AG04449 (cell line): ENCODE data around the gene STAC2.

ENCODE experiments used
- CTCF ChIA-PET: fragments of 350-600 bp; formaldehyde crosslinking; extraction: SDS; loops from one replicate; lab custom pipeline; 2021; ENCODE audit warnings: antibody characterized with exemption; lab: Yijun Ruan, JAX
- POLR2A ChIA-PET: fragments of 400-600, 350-600 bp; formaldehyde crosslinking; extraction: SDS; loops from one replicate; lab custom pipeline; 2020; ENCODE audit warnings: antibody characterized with exemption, inconsistent platforms; lab: Yijun Ruan, JAX
- DNase-seq: peaks from one replicate; pipeline ENCODE4 v3.0.0-alpha.2; 2010; ENCODE audit warnings: low read depth, low spot score
- H3K4me3 ChIP-seq: 2 replicates; pipeline ENCODE4 v1.5.1; 2011; ENCODE audit warnings: low read depth, mild to moderate bottlenecking, control low read depth, low read length
- CTCF ChIP-seq: IDR thresholded peaks from one replicate; pipeline ENCODE4 v1.5.1; 2011; ENCODE audit warnings: mild to moderate bottlenecking, moderate library complexity, low read length, control low read depth, inconsistent platforms; ENCODE audit not compliant: insufficient read depth; ENCODE audit errors: missing control alignments

The STAC2 gene

GRCh38 chr17:39218906-39219305 lies 6.8 kb downstream of the STAC2 start:
- no peak overlapping the region for H3K4me3 ChIP-seq
- TF ChIP-seq CTCF, result no peak
- no peak for DNase-seq
- POLR2A ChIA-PET, result interaction anchor here (0.5 kb wide), 1 partner anchor 104 kb away, joined by 3 read pairs; no protein-coding TSS in a partner anchor
- CTCF ChIA-PET, result interaction anchor here (0.8 to 4.1 kb wide), 7 partner anchors 12 to 236 kb away, joined by 3 to 23 read pairs (median 6); no protein-coding TSS in a partner anchor

GRCh38 chr17:39217734-39218369 lies 7.9 kb downstream of the STAC2 start:
- TF ChIP-seq CTCF, result no peak
- CTCF ChIA-PET, result interaction anchor here (1.0 to 4.1 kb wide), 4 partner anchors 11 to 235 kb away, joined by 4 to 23 read pairs (median 7); no protein-coding TSS in a partner anchor
- no peak overlapping the region for H3K4me3 ChIP-seq
- no peak for DNase-seq
- POLR2A ChIA-PET, result interaction anchor here (1.3 kb wide), 1 partner anchor 8 kb away, joined by 6 read pairs; no protein-coding TSS in a partner anchor

- H3K4me3 ChIP-seq, result no peak overlapping the region
- ChIA-PET POLR2A (interaction anchor here (1.5 kb wide), 1 partner anchor 14 kb away, joined by 6 read pairs; the partner anchor contains the start of gene RPL19), CTCF (interaction anchor here (1.9 to 4.2 kb wide), 2 partner anchors 31 to 40 kb away, joined by 5 to 20 read pairs; no protein-coding TSS in a partner anchor)
- no peak for DNase-seq
- no peak for TF ChIP-seq CTCF
Measured at GRCh38 chr17:39213852-39214251, 11.9 kb downstream of the STAC2 start.

- H3K4me3 ChIP-seq, result no peak overlapping the region
- no peak for DNase-seq
Measured at GRCh38 chr17:39212841-39213480, 12.8 kb downstream of the STAC2 start.

GRCh38 chr17:39212195-39212810 lies 13.4 kb downstream of the STAC2 start:
- ChIA-PET POLR2A (interaction anchor here (1.0 kb wide), 1 partner anchor 13 kb away, joined by 3 read pairs; the partner anchor contains the start of gene RPL19), CTCF (interaction anchor here (0.6 to 4.2 kb wide), 3 partner anchors 24 to 38 kb away, joined by 5 to 20 read pairs (median 5); no protein-coding TSS in a partner anchor)
- no peak overlapping the region for H3K4me3 ChIP-seq
- TF ChIP-seq CTCF, result no peak
- no peak for DNase-seq

More at GRCh38 chr17:39212841-39213480, 12.8 kb downstream of the STAC2 start:
- no peak for TF ChIP-seq CTCF
- POLR2A ChIA-PET, result interaction anchor here (1.0 to 1.5 kb wide), 2 partner anchors 13 kb away, joined by 3 to 6 read pairs; partner anchors contain the start of gene RPL19
- CTCF ChIA-PET, result interaction anchor here (0.6 to 4.2 kb wide), 3 partner anchors 24 to 39 kb away, joined by 5 to 20 read pairs (median 5); no protein-coding TSS in a partner anchor
